Panc1 (cell line): ENCODE data around the gene NPR3. TPM values are rescaled to one million over a fixed set of nuclear protein-coding genes. Genes with fewer than 3 reads are reported as not detected.
A peak's percentile ranks its signal among the peaks of the same experiment; 100 is the strongest.

Experiments used
- ATAC-seq: fragments of 200-7000 bp; cut with Tn5 transposase; 2 replicates; pipeline ENCODE4 v1.9.1; 2020; ENCODE audit warnings: mild to moderate bottlenecking, moderate library complexity
- BruUV-seq: library from RNA; stranded (reverse); fragments of 400-500 nt; replicated peaks from 2 replicates; lab custom pipeline; 2021; lab: Mats Ljungman, UMichigan
- CTCF ChIA-PET: fragments of 300-600 bp; sonication (Branson Sonifier 250); formaldehyde crosslinking; loops from one replicate; lab custom pipeline; 2022; ENCODE audit warnings: antibody characterized with exemption; lab: Charles Lee
- POLR2A ChIA-PET: fragments of 300-600 bp; sonication (Branson Sonifier 250); formaldehyde crosslinking; loops from one replicate; lab custom pipeline; 2022; ENCODE audit warnings: antibody characterized with exemption; lab: Charles Lee
- DNase-seq: peaks from one replicate; pipeline ENCODE4 v3.0.0-alpha.2; 2010; ENCODE audit warnings: low read depth, low spot score
- H3K27ac ChIP-seq: 2 replicates; pipeline ENCODE4 v1.5.1; 2011; ENCODE audit warnings: mild to moderate bottlenecking, low read length, inconsistent platforms
- H3K27me3 ChIP-seq: fragments of 200-500 bp; sonication (Bioruptor generic); 2 replicates; pipeline ENCODE4 v1.6.0; 2014; ENCODE audit warnings: low read length, inconsistent platforms; ENCODE audit not compliant: control insufficient read depth, insufficient read depth
- H3K36me3 ChIP-seq: fragments of 200-500 bp; sonication (Bioruptor generic); 2 replicates; pipeline ENCODE4 v1.5.1; 2014; ENCODE audit warnings: inconsistent platforms, mild to moderate bottlenecking, low read length, moderate library complexity; ENCODE audit not compliant: control insufficient read depth, insufficient read depth
- H3K4me1 ChIP-seq: 2 replicates; pipeline ENCODE4 v1.5.1; 2011; ENCODE audit warnings: inconsistent platforms, mild to moderate bottlenecking, low read length, moderate library complexity; ENCODE audit not compliant: control insufficient read depth, insufficient read depth
- H3K4me3 ChIP-seq, 2 experiments: 2 replicates each; pipeline ENCODE4 v1.5.1; 2011 to 2012; ENCODE audit warnings: low read depth in 2 of 2, low read length in 2 of 2, mild to moderate bottlenecking in 2 of 2, inconsistent platforms in 1 of 2, moderate library complexity in 1 of 2
- H3K9me3 ChIP-seq: fragments of 200-500 bp; sonication (Bioruptor generic); 2 replicates; pipeline ENCODE4 v1.5.1; 2014; ENCODE audit warnings: low read depth, mild to moderate bottlenecking, inconsistent platforms, low read length, moderate library complexity; ENCODE audit not compliant: control insufficient read depth, insufficient read depth
- SIN3A ChIP-seq: IDR thresholded peaks from 2 replicates; pipeline ENCODE4 v1.6.1; 2012; ENCODE audit warnings: low read depth, mild to moderate bottlenecking, low read length, moderate library complexity, borderline replicate concordance; ENCODE audit not compliant: insufficient read depth
- TCF7L2 ChIP-seq: IDR thresholded peaks from 2 replicates; pipeline ENCODE4 v1.6.1; 2011; ENCODE audit warnings: mild to moderate bottlenecking, low read depth, low read length, inconsistent platforms
- in situ Hi-C: cut with HindIII; loops from 2 replicates; pipeline ENCODE4 v1.10.0; 2016; ENCODE audit warnings: low sequenced_read_pairs, low pct_unique_long_range_greater_than_20kb
- intact Hi-C: fragments of 100-400 bp; cut with micrococcal nuclease; formaldehyde crosslinking; loops from one replicate; pipeline ENCODE4 v1.10.0; 2022; ENCODE audit not compliant: unreplicated experiment
- total RNA-seq: library from RNA; stranded (reverse); gene quantifications from one replicate; pipeline ENCODE4 v1.2.1, GENCODE V29; 2021; ENCODE audit not compliant: unreplicated experiment
- TF ChIP-seq, protein P1 (sequence below), 2 experiments: IDR thresholded peaks; 2 replicates each; pipeline ENCODE4 v1.6.1; 2011 to 2012; ENCODE audit warnings: low read depth in 2 of 2, control low read depth in 1 of 2, low read length in 1 of 2, mild to moderate bottlenecking in 1 of 2, moderate library complexity in 1 of 2; ENCODE audit not compliant: insufficient read depth in 1 of 2
- TF ChIP-seq, protein P2 (sequence below): fragments of 450-650 bp; IDR thresholded peaks from 2 replicates; pipeline ENCODE4 v1.5.1; 2017; ENCODE audit warnings: mild to moderate bottlenecking

The NPR3 gene
- total RNA-seq, 1 experiment from 2014 or later = 0.10 TPM

DNA sequence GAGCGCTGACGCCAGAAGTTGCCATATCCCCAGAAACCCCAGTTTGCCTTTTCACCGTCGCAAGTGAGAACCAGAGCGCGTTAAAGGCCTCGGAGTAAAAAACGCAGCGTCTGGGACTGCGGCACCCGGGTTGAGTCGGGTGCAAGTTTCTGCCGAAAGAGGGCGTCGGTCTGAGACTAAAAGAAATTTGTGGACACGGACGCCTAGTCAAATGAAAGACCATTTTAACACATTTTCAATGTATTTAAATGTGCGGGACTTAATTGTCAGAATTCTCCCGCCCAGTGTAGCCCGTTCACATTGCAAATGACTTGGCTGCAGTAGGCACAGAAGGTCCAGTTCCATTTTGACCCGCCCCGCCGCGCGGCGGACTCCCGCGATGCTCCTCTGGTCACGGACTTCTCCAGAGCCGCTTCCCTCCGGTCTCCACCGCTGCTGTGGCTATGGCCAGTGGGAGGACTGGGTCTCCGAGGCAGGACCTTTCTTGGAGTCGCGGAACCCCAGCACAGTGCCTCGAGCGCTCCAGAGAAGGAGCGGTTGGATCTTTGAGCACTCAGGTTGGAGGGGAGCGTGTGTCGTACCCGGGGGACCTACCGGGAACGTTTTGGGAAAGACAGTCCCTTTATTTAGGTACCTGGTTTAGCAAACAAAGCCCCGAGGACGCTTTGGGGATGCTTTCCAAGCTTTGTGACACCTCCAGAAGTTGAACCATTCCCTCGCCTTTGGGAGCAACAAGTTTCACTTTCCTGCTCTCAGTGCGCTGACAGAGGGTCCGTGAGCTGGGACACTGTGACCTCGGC, 1.2 kb upstream of the NPR3 start:
- BruUV-seq = no TSS peak
- in situ Hi-C loops = no loop called here

DNA sequence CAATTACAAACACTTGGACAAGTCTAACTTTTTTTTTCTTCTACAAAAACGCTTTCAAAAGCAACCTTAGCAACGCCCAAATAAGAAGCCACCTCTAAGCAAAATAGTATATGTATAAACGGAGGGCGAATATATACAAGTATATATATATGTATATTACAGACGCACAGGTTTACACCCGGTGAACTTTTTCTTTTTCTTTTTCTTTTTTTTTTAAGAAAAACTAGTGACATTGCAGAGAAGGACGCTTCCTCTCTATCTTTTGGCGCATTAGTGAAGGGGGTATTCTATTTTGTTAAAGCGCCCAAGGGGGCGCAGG, 200 bp downstream of the NPR3 start:
- ATAC-seq = no peak
- no peak for TF ChIP-seq SIN3A
- no peak for TF ChIP-seq TCF7L2
- TF ChIP-seq, protein P1, sequence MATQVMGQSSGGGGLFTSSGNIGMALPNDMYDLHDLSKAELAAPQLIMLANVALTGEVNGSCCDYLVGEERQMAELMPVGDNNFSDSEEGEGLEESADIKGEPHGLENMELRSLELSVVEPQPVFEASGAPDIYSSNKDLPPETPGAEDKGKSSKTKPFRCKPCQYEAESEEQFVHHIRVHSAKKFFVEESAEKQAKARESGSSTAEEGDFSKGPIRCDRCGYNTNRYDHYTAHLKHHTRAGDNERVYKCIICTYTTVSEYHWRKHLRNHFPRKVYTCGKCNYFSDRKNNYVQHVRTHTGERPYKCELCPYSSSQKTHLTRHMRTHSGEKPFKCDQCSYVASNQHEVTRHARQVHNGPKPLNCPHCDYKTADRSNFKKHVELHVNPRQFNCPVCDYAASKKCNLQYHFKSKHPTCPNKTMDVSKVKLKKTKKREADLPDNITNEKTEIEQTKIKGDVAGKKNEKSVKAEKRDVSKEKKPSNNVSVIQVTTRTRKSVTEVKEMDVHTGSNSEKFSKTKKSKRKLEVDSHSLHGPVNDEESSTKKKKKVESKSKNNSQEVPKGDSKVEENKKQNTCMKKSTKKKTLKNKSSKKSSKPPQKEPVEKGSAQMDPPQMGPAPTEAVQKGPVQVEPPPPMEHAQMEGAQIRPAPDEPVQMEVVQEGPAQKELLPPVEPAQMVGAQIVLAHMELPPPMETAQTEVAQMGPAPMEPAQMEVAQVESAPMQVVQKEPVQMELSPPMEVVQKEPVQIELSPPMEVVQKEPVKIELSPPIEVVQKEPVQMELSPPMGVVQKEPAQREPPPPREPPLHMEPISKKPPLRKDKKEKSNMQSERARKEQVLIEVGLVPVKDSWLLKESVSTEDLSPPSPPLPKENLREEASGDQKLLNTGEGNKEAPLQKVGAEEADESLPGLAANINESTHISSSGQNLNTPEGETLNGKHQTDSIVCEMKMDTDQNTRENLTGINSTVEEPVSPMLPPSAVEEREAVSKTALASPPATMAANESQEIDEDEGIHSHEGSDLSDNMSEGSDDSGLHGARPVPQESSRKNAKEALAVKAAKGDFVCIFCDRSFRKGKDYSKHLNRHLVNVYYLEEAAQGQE (IDR thresholded peaks at IDR 0.05; ENCODE audit: insufficient read depth in 1 of 2, low read depth in 2 of 2, low read length in 1 of 2) = no peak

More for the DNA sequence above, 1.2 kb upstream of the NPR3 start:
- H3K4me3 ChIP-seq = peak overlapping the region; percentile 63 to 71
- POLR2A ChIA-PET = no interaction called here
- no peaks in the 10 kb centered on the region; the same call in 1 of the 2 replicates for H3K27me3 ChIP-seq
- H3K27ac ChIP-seq = no peak overlapping the region
- CTCF ChIA-PET = interaction anchor here (0.7 kb wide), 2 partner anchors 64 to 321 kb away, joined by 3 to 4 read pairs; no protein-coding TSS in a partner anchor
- intact Hi-C loops = loop anchor here (2.0 to 5.0 kb wide), 3 partner anchors 472 to 713 kb away; no protein-coding TSS in a partner anchor
- ATAC-seq (peak; percentile 89), DNase-seq (peak; percentile 74)
- H3K36me3 ChIP-seq = no peaks in the 10 kb centered on the region
- TF ChIP-seq, protein P2, sequence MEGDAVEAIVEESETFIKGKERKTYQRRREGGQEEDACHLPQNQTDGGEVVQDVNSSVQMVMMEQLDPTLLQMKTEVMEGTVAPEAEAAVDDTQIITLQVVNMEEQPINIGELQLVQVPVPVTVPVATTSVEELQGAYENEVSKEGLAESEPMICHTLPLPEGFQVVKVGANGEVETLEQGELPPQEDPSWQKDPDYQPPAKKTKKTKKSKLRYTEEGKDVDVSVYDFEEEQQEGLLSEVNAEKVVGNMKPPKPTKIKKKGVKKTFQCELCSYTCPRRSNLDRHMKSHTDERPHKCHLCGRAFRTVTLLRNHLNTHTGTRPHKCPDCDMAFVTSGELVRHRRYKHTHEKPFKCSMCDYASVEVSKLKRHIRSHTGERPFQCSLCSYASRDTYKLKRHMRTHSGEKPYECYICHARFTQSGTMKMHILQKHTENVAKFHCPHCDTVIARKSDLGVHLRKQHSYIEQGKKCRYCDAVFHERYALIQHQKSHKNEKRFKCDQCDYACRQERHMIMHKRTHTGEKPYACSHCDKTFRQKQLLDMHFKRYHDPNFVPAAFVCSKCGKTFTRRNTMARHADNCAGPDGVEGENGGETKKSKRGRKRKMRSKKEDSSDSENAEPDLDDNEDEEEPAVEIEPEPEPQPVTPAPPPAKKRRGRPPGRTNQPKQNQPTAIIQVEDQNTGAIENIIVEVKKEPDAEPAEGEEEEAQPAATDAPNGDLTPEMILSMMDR = peak; percentile 89
- TF ChIP-seq, protein P1 (IDR thresholded peaks at IDR 0.05; ENCODE audit: insufficient read depth in 1 of 2, low read depth in 2 of 2, low read length in 1 of 2) = no peak
- no peaks in the 10 kb centered on the region for H3K9me3 ChIP-seq
- H3K4me1 ChIP-seq = no peaks in the 10 kb centered on the region

More for the DNA sequence above, 200 bp downstream of the NPR3 start:
- Histone ChIP-seq H3K36me3 (no peaks in the 10 kb centered on the region), H3K4me1 (no peaks in the 10 kb centered on the region), H3K9me3 (no peaks in the 10 kb centered on the region), H3K27ac (no peak overlapping the region), H3K27me3 (no peaks in the 10 kb centered on the region; the same call in 1 of the 2 replicates), H3K4me3 (peak overlapping the region; percentile 21 to 24; a peak in 1 of 4 replicates)
- POLR2A ChIA-PET = interaction anchor here (0.6 kb wide), 1 partner anchor 458 kb away, joined by 3 read pairs; no protein-coding TSS in a partner anchor
- intact Hi-C loops = no loop called here
- in situ Hi-C loops = no loop called here
- DNase-seq = no peak
- BruUV-seq = no TSS peak
- CTCF ChIA-PET = interaction anchor here (0.7 kb wide), 1 partner anchor 257 kb away, joined by 4 read pairs; no protein-coding TSS in a partner anchor
